Upper lobe of right lung (tissue), 1 donor: Measurements from ENCODE around the gene GBGT1. TPM values are rescaled to one million over a fixed set of nuclear protein-coding genes. Genes with fewer than 3 reads are reported as not detected.

Experiments
- ATAC-seq: fragments of 200-7000 bp; cut with Tn5 transposase; one replicate; pipeline ENCODE4 v1.9.1; 2020; ENCODE audit warnings: mild to moderate bottlenecking, moderate library complexity
- DNase-seq: peaks from one replicate; pipeline ENCODE4 v3.0.0-alpha.2; 2020
- H3K27ac ChIP-seq: fragments of 200-600 bp; one replicate; pipeline ENCODE4 v1.8.0; 2022
- H3K27me3 ChIP-seq: fragments of 200-600 bp; one replicate; pipeline ENCODE4 v1.8.0; 2022; ENCODE audit warnings: mild to moderate bottlenecking
- H3K36me3 ChIP-seq: fragments of 200-600 bp; one replicate; pipeline ENCODE4 v1.8.0; 2022
- H3K4me1 ChIP-seq: fragments of 200-600 bp; one replicate; pipeline ENCODE4 v1.8.0; 2022
- H3K4me3 ChIP-seq: fragments of 200-600 bp; one replicate; pipeline ENCODE4 v1.8.0; 2022; ENCODE audit warnings: mild to moderate bottlenecking
- H3K9me3 ChIP-seq: fragments of 200-600 bp; one replicate; pipeline ENCODE4 v1.8.0; 2022
- CTCF ChIP-seq: fragments of 200-600 bp; IDR thresholded peaks from one replicate; pipeline ENCODE4 v1.8.0; 2022; ENCODE audit warnings: antibody characterized with exemption
- intact Hi-C: fragments of 100-400 bp; cut with DNase I; formaldehyde crosslinking; loops from one replicate; pipeline ENCODE4 v1.11.0; 2022
- total RNA-seq: library from RNA; stranded (reverse); fragmentation: NEBNext Ultra II Directional; extraction: Animal tissue kit (Norgen Biotek cat#: 25700); gene quantifications from one replicate; pipeline ENCODE4 v1.2.1, GENCODE V29; 2021
- donor health status: DM: no; HTN: yes; CAD: no; lungs with severe emphysema.

The GBGT1 gene
- total RNA-seq, 1 donor from 2014 or later, result 27.4 TPM

- DNase-seq, result no peak
- Histone ChIP-seq H3K4me1 (peaks cover 5% of the 10 kb centered on the region), H3K27ac (no peak overlapping the region), H3K36me3 (no peaks in the 10 kb centered on the region), H3K27me3 (no peaks in the 10 kb centered on the region), H3K4me3 (no peak overlapping the region), H3K9me3 (no peaks in the 10 kb centered on the region)
- TF ChIP-seq CTCF, result no peak
- no peak for ATAC-seq
- intact Hi-C loops, result no loop called here
Measured at GRCh38 chr9:133169102-133169501, 5.4 kb upstream of the GBGT1 start.

- intact Hi-C loops, result no loop called here
- H3K27me3 ChIP-seq, result no peaks in the 10 kb centered on the region
- ATAC-seq (no peak), DNase-seq (peak; percentile 18)
- TF ChIP-seq CTCF, result no peak
- H3K36me3 ChIP-seq, result no peaks in the 10 kb centered on the region
- H3K27ac ChIP-seq, result no peak overlapping the region
- no peaks in the 10 kb centered on the region for H3K9me3 ChIP-seq
- peaks cover 9% of the 10 kb centered on the region for H3K4me1 ChIP-seq
- H3K4me3 ChIP-seq, result no peak overlapping the region
Measured at GRCh38 chr9:133168432-133168831, 4.7 kb upstream of the GBGT1 start.

- Histone ChIP-seq H3K27me3 (no peaks in the 10 kb centered on the region), H3K9me3 (no peaks in the 10 kb centered on the region), H3K36me3 (no peaks in the 10 kb centered on the region), H3K4me3 (no peak overlapping the region), H3K27ac (no peak overlapping the region), H3K4me1 (peaks cover 9% of the 10 kb centered on the region)
- intact Hi-C loops, result no loop called here
- DNase-seq (peak; percentile 22), ATAC-seq (no peak)
- TF ChIP-seq CTCF, result no peak
Measured at GRCh38 chr9:133167769-133168168, 4.1 kb upstream of the GBGT1 start.

- H3K9me3 ChIP-seq, result no peaks in the 10 kb centered on the region
- H3K4me1 ChIP-seq, result peaks cover 9% of the 10 kb centered on the region
- no peak overlapping the region for H3K27ac ChIP-seq
- intact Hi-C loops, result no loop called here
- TF ChIP-seq CTCF, result no peak
- H3K36me3 ChIP-seq, result no peaks in the 10 kb centered on the region
- no peaks in the 10 kb centered on the region for H3K27me3 ChIP-seq
- ATAC-seq (no peak), DNase-seq (peak; percentile 46)
- H3K4me3 ChIP-seq, result no peak overlapping the region
Measured at GRCh38 chr9:133167096-133167730, 3.5 kb upstream of the GBGT1 start.

- no peak for TF ChIP-seq CTCF
- H3K27ac ChIP-seq, result no peak overlapping the region
- H3K9me3 ChIP-seq, result no peaks in the 10 kb centered on the region
- no peaks in the 10 kb centered on the region for H3K27me3 ChIP-seq
- H3K4me3 ChIP-seq, result no peak overlapping the region
- ATAC-seq, result no peak
- peak; percentile 59 for DNase-seq
- intact Hi-C loops, result no loop called here
- peaks cover 9% of the 10 kb centered on the region for H3K4me1 ChIP-seq
- H3K36me3 ChIP-seq, result no peaks in the 10 kb centered on the region
Measured at GRCh38 chr9:133166392-133166791, 2.7 kb upstream of the GBGT1 start.

GRCh38 chr9:133165452-133165730 is 1.7 kb upstream of the GBGT1 start:
- Histone ChIP-seq H3K36me3 (no peaks in the 10 kb centered on the region), H3K9me3 (no peaks in the 10 kb centered on the region), H3K27ac (no peak overlapping the region), H3K27me3 (no peaks in the 10 kb centered on the region), H3K4me1 (peaks cover 11% of the 10 kb centered on the region), H3K4me3 (no peak overlapping the region)
- no peak for DNase-seq
- ATAC-seq, result no peak
- intact Hi-C loops, result no loop called here
- TF ChIP-seq CTCF, result no peak
